GM12873 (cell line): ENCODE results near the gene CAMTA1.

Source experiments
- CTCF ChIP-seq: IDR thresholded peaks from 2 replicates; pipeline ENCODE4 v1.5.1; 2012; ENCODE audit warnings: low read depth, mild to moderate bottlenecking, moderate library complexity, low read length, control low read depth; ENCODE audit not compliant: insufficient read depth; ENCODE audit errors: missing control alignments

CAMTA1 gene

GRCh38 chr1:7387053-7387927, 602.0 kb downstream of the CAMTA1 start:
- no peak for TF ChIP-seq CTCF

GRCh38 chr1:7388141-7388487, 602.9 kb downstream of the CAMTA1 start:
- no peak for TF ChIP-seq CTCF

DNA sequence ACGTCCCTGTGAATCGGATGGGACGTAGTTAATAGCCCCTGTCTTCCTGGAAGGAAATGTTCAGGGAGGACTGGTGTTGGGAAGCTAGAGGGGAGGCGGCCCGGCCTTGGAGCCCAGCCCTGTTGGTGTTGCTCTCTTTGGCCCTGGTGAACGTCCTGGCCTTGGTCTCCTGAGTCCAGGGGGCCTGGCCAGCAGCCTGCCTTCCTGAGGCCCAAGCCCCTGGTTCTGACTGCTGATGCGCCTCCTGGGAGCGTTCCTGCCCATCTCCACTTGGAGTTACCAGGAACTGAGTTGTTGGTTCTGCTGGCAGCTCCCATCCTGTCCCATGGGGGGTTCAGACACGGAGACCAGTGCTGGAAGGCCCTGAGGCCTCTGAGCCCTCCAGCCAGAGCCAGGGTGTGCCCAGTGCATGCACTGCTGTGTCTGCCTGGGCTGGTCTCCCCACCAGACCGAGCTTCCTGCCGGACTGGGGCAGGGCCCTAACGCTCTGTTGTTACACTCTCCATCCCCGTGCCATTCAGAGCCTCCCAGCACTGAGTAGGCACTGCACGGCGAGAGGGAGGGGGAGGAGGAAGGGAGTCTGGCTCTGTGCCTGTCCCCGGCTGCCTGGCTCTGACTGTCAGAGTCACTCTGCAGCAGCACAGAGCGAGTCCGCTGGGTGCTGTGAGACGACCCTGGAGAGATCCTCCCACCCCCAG, 603.4 kb downstream of the CAMTA1 start:
- TF ChIP-seq CTCF, result no peak

DNA sequence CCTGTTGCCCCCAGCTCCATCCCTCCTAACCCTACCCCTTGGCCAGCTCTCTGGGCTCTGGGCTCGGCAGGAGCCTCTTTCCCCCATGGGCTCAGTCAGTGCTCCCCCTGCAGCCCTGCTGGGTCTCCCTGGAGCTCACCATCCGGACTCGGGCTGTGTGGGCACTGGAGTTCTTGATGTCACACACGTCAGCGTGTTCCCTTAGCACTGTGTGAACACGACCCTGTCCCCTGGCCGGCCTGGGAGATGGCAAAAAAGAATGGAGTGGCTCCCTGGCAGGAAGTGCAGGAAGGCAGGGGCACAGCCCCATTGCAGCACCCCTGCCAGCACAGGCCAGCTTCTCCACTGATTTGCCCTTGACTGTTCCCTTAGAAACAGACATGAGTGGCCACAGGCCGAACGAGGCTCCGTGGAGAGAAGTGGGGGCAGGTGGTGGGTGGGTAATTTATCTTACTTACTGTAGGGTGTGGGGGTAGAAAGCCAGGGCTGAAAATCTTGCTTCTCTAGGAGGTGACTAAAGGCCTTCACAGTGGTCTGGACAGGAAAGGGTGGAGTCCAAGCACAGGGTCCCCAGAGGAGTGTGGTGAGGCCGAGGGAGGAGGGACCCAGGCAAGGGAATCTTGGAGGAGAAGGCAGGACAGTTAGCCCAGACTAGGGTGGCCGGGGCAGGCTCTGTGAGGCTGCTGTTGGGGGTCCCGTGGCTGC, 604.1 kb downstream of the CAMTA1 start:
- TF ChIP-seq CTCF, result no peak

- TF ChIP-seq CTCF, result no peak
Observed at GRCh38 chr1:7389906-7390603, 604.8 kb downstream of the CAMTA1 start.

- no peak for TF ChIP-seq CTCF
Observed at GRCh38 chr1:7390604-7391000, 605.3 kb downstream of the CAMTA1 start.

- no peak for TF ChIP-seq CTCF
Observed at GRCh38 chr1:7393136-7393535, 607.9 kb downstream of the CAMTA1 start.
